Measurements from ENCODE around the gene SNAP23. TPM values are rescaled to one million over a fixed set of nuclear protein-coding genes. Genes with fewer than 3 reads are reported as not detected.

The SNAP23 gene
- 10 to 100 TPM; 47.6 to 57.9 TPM for total RNA-seq

DNA sequence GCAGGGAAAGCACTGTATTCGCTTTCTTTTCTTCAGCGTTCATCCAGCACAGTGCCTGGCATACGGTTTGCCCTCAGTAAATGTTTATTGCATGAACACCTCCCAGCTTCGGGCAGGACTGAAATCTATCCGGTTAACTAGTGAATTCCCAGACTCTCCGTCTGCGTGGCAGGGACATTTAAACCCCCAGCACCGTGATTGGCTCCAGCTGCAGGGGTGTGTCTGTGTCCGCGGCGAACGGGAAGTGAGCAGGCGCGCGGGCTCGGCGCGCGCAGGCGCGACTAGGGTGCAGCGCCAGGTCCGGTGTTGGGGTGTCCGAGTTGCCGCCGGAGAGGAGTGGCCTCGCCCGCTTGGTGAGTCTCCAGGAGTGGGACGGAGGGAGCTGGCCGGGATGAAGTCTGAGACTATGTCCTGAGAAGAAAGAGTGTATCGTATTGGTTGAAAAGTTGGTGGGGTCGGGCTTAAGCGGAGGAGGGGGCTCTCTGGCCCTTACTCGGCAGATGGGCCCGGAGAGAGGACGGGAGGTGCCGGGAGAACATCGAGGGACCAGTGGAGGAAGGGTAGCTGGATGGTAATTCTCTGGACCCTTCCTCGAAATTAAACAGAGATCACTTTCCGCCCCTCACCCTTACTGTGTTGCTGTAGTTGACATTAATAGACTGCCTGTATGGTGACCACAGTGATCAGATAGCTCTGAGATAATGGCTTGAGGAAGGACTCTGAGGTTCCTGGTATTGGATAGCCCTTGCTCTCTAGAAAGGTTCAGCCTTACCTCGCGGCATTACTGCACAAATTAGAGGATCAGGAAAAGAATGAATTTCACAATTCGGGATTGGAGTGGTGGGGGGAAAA lies at the start of gene SNAP23:
SNAP23 (plus strand) TSS at position 274 of the 852 bp plus-strand sequence. CDS start 16,213 bp downstream, outside the sequence.
- DNase-seq, result peak; percentile 84
- Mint-ChIP-seq H3K9me3 (no peaks in the 10 kb centered on the region), H3K36me3 (peaks cover 2% of the 10 kb centered on the region), H3K4me3 (peak within 1 kb of the TSS; percentile 96), H3K27ac (peak within 1 kb of the TSS; percentile 93), H3K4me1 (peaks cover 35% of the 10 kb centered on the region), H3K27me3 (no peaks in the 10 kb centered on the region)
- peak; percentile 94 for ATAC-seq (ENCODE audit: low read depth)
- POLR2A ChIA-PET, result interaction anchor here (1.1 to 1.7 kb wide), 4 partner anchors 10 to 287 kb away, joined by 3 to 4 read pairs (median 3); partner anchors contain the start of genes STARD9 and VPS39

DNA sequence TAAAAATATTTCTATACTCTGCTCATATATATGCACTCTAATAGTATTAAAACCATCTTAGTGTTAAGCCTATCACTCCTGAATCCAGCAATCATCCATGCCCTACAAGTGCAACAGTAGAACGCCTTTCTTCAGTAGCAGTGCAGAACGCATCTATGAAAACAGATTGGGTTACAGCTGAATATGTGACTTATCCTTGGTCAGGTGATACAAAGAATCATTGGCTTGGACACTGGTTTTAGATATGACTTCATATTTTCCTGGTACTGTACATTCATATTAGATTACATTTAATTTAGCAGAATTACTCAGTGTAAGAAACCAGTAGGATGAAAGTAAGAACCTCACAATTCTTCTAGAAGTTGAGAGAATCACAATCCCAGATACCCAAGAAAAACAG lies 47.8 kb upstream of the SNAP23 start:
- no peak for ATAC-seq (ENCODE audit: low read depth)
- peaks cover 24% of the 10 kb centered on the region for H3K36me3 Mint-ChIP-seq

DNA sequence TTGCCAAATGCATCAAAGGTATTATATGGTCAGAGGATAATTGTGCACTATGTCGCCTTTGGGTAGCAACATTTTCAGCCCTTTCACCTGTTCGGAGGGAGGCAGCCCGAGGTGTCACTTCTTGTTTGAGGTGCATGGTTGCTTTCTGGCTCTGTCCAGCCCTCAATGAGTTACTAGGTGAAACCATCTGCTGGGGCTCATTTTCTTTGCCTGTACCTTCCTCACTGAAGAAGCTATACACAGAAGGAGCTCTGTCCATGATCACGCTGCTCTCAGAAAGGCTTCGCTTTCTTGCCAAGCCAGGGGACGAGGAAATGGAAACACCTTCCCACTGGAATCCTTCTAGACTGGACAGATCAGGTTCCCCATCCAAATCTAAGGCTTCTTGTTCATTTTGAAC lies 47.2 kb upstream of the SNAP23 start:
- ATAC-seq (ENCODE audit: low read depth) (no peak), DNase-seq (no peak)
- H3K9me3 Mint-ChIP-seq, result no peaks in the 10 kb centered on the region
- H3K4me3 Mint-ChIP-seq, result no peak overlapping the region
- no peaks in the 10 kb centered on the region for H3K4me1 Mint-ChIP-seq
- H3K27me3 Mint-ChIP-seq, result no peaks in the 10 kb centered on the region
- POLR2A ChIA-PET, result no interaction called here
- H3K36me3 Mint-ChIP-seq, result peaks cover 24% of the 10 kb centered on the region
- H3K27ac Mint-ChIP-seq, result no peak overlapping the region

More for the DNA sequence above, 47.8 kb upstream of the SNAP23 start:
- Mint-ChIP-seq H3K4me3 (no peak overlapping the region), H3K4me1 (no peaks in the 10 kb centered on the region), H3K27me3 (no peaks in the 10 kb centered on the region), H3K27ac (no peak overlapping the region), H3K9me3 (no peaks in the 10 kb centered on the region)
- POLR2A ChIA-PET, result no interaction called here
- no peak for DNase-seq

DNA sequence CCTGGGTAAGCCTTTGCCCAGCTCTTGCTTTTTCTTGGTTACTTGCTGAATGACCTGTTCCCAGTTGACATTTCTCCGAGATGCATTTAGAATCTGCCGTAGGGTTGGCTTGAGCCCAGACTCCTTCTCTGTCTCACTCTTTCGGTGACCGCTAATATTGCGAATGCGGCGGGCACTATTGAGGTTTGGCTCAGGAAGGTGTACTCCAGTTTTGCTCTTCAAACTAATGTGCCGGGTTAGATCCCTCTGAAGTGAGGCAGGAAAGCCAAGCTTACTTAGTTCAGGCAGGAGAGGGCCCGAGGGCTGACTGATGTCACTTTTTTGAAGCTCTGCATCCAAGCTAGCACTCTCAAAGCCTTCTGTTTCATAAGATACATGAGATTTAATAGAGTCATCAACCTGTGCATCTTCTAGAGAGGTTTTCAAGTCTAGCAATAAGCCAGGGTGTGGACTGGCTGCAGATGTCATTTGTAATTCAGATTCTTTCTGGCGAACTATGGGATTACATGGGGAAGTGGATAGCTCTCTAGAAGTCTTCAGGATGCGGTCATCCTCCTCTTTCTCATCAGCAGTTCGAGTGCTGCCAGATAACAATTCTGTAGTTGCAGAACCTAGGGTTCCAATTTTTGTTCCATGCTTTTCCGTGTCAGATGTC lies 45.5 kb upstream of the SNAP23 start:
- ATAC-seq (ENCODE audit: low read depth) (no peak), DNase-seq (no peak)
- no peaks in the 10 kb centered on the region for H3K27me3 Mint-ChIP-seq
- H3K9me3 Mint-ChIP-seq, result no peaks in the 10 kb centered on the region
- peaks cover 25% of the 10 kb centered on the region for H3K36me3 Mint-ChIP-seq
- no peak overlapping the region for H3K27ac Mint-ChIP-seq
- POLR2A ChIA-PET, result no interaction called here
- H3K4me3 Mint-ChIP-seq, result no peak overlapping the region
- H3K4me1 Mint-ChIP-seq, result no peaks in the 10 kb centered on the region

DNA sequence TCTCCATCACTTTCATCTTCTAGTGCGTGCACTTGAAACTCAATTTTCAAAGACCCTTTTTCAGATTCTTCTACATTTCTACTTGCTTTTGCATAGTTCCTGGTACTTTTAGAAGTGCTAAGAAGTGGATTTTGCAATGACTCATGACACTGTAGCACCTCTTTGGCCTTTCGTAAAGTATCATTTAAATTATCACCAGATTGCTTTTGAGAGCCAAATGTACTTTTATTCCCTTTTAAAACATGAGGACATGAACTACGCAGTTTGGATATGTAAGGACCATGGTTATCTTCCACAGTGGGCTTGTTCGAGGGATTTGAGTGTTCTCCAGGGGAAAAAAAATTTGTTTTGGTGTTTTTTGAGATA lies 45.0 kb upstream of the SNAP23 start:
- Mint-ChIP-seq H3K36me3 (peaks cover 25% of the 10 kb centered on the region), H3K27ac (no peak overlapping the region), H3K9me3 (no peaks in the 10 kb centered on the region), H3K27me3 (no peaks in the 10 kb centered on the region), H3K4me3 (no peak overlapping the region), H3K4me1 (no peaks in the 10 kb centered on the region)
- ATAC-seq (ENCODE audit: low read depth), result no peak
- no peak for DNase-seq
- POLR2A ChIA-PET, result no interaction called here

DNA sequence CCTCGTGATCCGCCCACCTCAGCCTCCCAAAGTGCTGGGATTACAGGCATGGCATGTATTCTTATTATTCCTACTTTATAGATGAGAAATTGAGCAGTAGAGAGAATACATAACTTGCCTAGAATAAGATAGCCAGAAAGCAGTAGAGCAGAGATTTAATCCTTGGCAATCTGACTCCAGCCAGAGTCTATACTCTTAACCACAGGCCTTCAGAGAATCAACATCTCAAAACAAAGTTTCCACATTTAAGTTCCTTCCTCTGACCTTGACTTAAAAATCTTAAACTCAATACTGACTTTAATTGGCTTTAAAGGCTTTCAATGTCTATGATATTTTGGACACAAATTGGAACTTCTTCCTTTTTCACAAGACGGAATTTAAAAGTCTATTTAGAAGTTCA lies 41.6 kb upstream of the SNAP23 start:
- no peaks in the 10 kb centered on the region for H3K27me3 Mint-ChIP-seq
- peaks cover 1% of the 10 kb centered on the region for H3K4me1 Mint-ChIP-seq
- peaks cover 22% of the 10 kb centered on the region for H3K36me3 Mint-ChIP-seq
- no peaks in the 10 kb centered on the region for H3K9me3 Mint-ChIP-seq
- POLR2A ChIA-PET, result interaction anchor here (0.7 kb wide), 1 partner anchor 511 kb away, joined by 3 read pairs; no protein-coding TSS in a partner anchor
- ATAC-seq (ENCODE audit: low read depth) (no peak), DNase-seq (no peak)
- H3K4me3 Mint-ChIP-seq, result no peak overlapping the region
- no peak overlapping the region for H3K27ac Mint-ChIP-seq

DNA sequence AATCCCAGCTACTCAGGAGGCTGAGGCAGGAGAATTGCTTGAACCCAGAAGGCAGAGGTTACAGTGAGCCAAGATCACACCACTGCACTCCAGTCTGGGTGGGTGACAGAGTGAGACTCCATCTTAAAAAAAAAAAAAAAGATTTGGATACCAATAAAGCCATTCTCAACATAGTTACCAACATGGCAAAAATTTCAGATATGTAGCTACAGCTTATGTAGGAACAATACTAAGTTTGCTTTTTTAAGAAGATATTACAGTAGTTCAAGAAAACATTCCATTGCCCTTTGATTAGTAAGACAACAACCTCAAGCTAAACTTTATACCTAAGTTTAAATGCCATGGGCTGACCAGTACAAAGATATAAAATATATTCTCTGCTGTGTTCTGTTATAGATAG lies 38.9 kb upstream of the SNAP23 start:
- Mint-ChIP-seq H3K36me3 (peaks cover 10% of the 10 kb centered on the region), H3K27ac (no peak overlapping the region), H3K4me3 (no peak overlapping the region), H3K9me3 (no peaks in the 10 kb centered on the region), H3K27me3 (no peaks in the 10 kb centered on the region), H3K4me1 (peaks cover 1% of the 10 kb centered on the region)
- no peak for ATAC-seq (ENCODE audit: low read depth)
- no peak for DNase-seq
- POLR2A ChIA-PET, result no interaction called here

DNA sequence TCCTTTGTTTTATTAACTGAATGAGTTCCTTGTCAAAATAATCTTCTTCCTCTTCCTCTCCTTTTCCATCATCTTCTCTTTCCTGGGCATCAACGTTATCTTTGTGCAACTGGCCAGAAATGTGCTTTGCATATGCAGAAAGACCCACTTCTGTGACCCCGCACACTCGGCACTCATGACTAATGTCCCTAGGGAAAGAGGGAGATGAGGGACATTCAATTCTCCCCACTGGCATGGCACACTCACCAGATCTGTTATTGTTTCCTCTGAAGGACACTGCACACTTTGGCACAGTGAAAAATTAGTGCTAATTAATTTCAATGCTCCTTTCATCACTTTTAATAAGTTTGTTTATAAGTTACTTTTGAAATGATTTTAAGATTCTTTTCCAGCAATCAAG lies 38.5 kb upstream of the SNAP23 start:
- peaks cover 7% of the 10 kb centered on the region for H3K36me3 Mint-ChIP-seq
- POLR2A ChIA-PET, result no interaction called here
- H3K27me3 Mint-ChIP-seq, result no peaks in the 10 kb centered on the region
- DNase-seq, result no peak
- H3K4me3 Mint-ChIP-seq, result no peak overlapping the region
- H3K4me1 Mint-ChIP-seq, result peaks cover 1% of the 10 kb centered on the region
- no peaks in the 10 kb centered on the region for H3K9me3 Mint-ChIP-seq
- ATAC-seq (ENCODE audit: low read depth), result no peak
- H3K27ac Mint-ChIP-seq, result no peak overlapping the region

DNA sequence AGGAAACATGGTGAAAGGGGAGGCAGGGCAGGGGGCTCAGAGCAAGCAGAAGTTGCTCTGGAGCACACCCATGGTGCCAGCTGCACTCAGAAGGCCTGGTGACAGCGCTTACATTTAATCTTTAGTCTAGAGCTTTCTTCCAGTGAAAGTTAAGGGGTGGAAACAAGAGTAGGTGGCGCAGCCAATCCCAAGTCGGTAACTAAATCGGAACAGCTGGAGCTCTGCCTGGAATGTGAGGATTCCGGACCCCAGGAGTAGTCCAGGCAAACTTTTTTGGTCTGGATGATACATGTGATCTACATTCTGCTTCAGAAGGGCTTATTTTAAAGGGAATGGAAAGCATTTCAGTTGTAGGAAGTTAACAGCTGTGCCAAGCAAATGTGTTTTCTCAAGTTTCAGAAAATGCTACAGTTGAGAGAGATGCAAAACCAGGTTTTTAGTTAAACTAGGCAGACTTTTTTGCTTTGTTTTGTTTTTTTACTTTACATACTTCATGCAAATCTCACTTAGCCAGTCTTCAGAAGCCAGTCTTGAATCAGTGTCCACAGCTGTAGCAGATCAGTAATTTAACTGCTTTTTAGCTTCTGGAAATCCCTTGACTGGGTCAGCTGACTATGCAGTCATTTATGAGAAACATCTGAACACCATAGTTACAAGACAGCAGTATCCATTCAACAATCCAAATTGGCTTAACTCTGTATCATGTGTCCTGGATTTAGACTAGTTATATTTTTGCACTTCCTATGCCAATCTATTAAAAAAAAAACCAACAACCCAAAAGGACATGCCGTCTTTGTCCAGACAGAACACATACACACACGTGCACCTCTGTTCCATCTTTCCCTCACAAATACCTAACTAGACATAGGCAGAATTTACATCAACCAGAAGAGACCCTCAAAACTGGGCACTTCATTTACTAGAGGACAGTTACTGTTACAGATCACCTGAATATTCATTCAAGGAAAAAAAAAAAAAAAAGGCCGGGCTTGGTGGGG lies 37.7 kb upstream of the SNAP23 start:
- H3K4me3 Mint-ChIP-seq, result no peak overlapping the region
- POLR2A ChIA-PET, result no interaction called here
- DNase-seq (no peak), ATAC-seq (ENCODE audit: low read depth) (no peak)
- H3K9me3 Mint-ChIP-seq, result no peaks in the 10 kb centered on the region
- H3K27me3 Mint-ChIP-seq, result no peaks in the 10 kb centered on the region
- peaks cover 7% of the 10 kb centered on the region for H3K36me3 Mint-ChIP-seq
- peaks cover 1% of the 10 kb centered on the region for H3K4me1 Mint-ChIP-seq
- H3K27ac Mint-ChIP-seq, result no peak overlapping the region

DNA sequence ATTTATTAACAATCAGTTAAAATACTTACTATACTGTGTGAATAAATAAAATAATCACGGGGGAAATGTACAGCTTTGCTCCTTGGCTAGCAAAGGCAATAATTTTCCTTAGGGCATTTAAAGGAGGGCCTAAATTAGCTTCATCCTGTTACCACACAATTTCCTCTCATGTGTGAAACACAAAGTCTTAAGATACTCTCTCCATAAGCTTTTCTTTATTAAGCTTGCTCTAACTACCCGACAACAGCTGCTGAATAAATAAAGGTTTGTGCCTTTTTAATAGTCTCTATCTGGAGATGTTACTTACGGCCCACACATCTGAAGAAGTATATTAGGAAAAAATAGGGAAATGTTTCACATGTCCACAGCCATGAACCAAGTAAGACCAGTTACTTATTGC lies 34.2 kb upstream of the SNAP23 start:
- H3K4me1 Mint-ChIP-seq, result peaks cover 3% of the 10 kb centered on the region
- DNase-seq (no peak), ATAC-seq (ENCODE audit: low read depth) (no peak)
- POLR2A ChIA-PET, result no interaction called here
- no peak overlapping the region for H3K4me3 Mint-ChIP-seq
- H3K27ac Mint-ChIP-seq, result no peak overlapping the region
- no peaks in the 10 kb centered on the region for H3K9me3 Mint-ChIP-seq
- H3K36me3 Mint-ChIP-seq, result peaks cover 5% of the 10 kb centered on the region
- no peaks in the 10 kb centered on the region for H3K27me3 Mint-ChIP-seq

DNA sequence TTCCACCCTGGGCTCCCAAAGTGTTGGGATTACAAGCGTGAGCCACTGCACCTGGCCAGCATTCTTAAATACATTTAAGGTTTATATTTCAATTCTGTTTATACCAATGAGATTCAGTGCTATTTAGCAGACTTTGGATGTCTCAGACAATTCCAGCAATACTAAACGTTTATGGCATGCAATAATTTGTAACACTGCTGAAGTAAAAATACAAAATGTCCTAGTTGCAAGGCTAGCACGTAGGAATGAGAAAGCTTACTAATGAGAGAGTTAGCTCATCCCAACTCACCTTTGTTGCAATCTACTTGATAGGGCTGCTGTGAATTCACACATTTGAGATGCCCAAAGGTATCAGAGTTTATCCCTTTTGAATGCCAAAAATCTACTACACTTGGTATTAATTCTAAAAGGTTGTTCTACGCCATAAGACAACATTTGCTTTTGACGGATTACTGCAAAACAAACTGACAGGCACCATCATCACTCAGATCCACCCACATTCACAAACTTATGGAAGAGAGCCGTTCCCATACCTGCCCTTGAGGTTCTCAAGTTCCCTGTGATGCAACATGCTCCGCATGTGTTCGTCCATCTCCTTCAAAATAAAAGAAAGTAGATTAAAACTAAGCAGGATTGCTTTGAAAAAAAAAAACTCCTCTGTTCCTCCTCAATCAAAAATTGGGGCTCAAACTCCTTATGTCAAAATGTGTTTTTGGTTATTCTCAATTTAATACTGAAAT lies 29.7 kb upstream of the SNAP23 start:
- Mint-ChIP-seq H3K27me3 (no peaks in the 10 kb centered on the region), H3K27ac (no peak overlapping the region), H3K4me1 (peaks cover 2% of the 10 kb centered on the region), H3K9me3 (no peaks in the 10 kb centered on the region), H3K36me3 (peaks cover 1% of the 10 kb centered on the region), H3K4me3 (no peak overlapping the region)
- ATAC-seq (ENCODE audit: low read depth) (no peak), DNase-seq (no peak)
- POLR2A ChIA-PET, result no interaction called here

DNA sequence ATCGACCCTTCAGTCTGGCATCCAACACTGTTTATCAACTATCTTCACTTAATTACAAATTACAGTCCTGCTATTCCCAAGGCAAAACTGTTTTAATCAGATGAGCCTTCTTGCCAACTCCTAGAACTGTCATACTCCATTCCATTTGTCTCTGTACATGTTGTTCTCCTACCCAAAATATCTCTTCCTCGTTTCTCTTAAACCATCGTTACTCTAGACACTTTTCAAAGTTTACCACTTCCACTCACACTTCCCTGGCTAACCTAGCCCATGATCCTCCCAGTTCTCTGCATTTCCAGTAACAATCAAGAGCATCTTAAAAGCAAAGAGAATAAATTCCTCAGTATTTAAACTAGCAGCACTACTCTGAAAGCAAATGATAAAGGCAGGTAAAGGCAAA lies 24.4 kb upstream of the SNAP23 start:
- Mint-ChIP-seq H3K27me3 (no peaks in the 10 kb centered on the region), H3K27ac (no peak overlapping the region), H3K4me3 (no peak overlapping the region), H3K36me3 (peaks cover 8% of the 10 kb centered on the region), H3K9me3 (no peaks in the 10 kb centered on the region), H3K4me1 (peaks cover 6% of the 10 kb centered on the region)
- DNase-seq (no peak), ATAC-seq (ENCODE audit: low read depth) (no peak)
- POLR2A ChIA-PET, result no interaction called here

DNA sequence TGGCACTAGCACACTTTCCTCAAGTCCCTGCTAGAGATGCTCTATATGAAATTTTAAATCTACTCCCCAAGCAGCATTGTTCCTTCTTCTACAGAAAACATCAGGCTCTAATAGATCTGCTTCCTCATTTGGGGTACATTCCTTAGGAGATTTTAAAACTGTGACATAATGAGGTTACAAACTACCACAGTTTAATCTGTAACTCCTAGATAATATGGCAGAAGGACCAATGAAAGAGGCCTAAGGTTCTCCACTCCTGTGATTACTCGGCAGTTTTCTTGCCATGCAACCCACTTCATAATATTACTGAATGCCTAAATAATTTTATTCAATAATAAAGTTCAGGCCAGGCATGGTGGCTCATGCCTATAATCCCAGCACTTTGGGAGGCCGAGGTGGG lies 20.6 kb upstream of the SNAP23 start:
- POLR2A ChIA-PET, result no interaction called here
- no peak for ATAC-seq (ENCODE audit: low read depth)

More for the DNA sequence above, 20.6 kb upstream of the SNAP23 start:
- Mint-ChIP-seq H3K9me3 (no peaks in the 10 kb centered on the region), H3K4me1 (peaks cover 8% of the 10 kb centered on the region), H3K36me3 (peaks cover 9% of the 10 kb centered on the region), H3K4me3 (no peak overlapping the region), H3K27ac (no peak overlapping the region), H3K27me3 (no peaks in the 10 kb centered on the region)
- no peak for DNase-seq

Measured in activated naive CD8-positive, alpha-beta T cell treated with anti-CD3 and anti-CD28 coated beads, Interleukin-2, amount 10 ng/mL, durations not matched to agents 7 days and 5 days (primary cell).